H1 (cell line): ENCODE results near the gene NAXD. TPM values are rescaled to one million over a fixed set of nuclear protein-coding genes. Genes with fewer than 3 reads are reported as not detected.

Experiments used
- CTCF ChIA-PET: fragments of 300-600 bp; sonication (Branson Sonifier 250); formaldehyde crosslinking; loops from one replicate; lab custom pipeline; 2021; ENCODE audit not compliant: partially characterized antibody; lab: Charles Lee
- POLR2A ChIA-PET: fragments of 300-600 bp; sonication (Branson Sonifier 250); formaldehyde crosslinking; loops from one replicate; lab custom pipeline; 2021; ENCODE audit warnings: inconsistent platforms; ENCODE audit not compliant: partially characterized antibody; lab: Charles Lee
- DNase-seq, 2 experiments: peaks; one replicate each; pipeline versions ENCODE4 v3.0.0 to v3.0.0-alpha.2; 2010 to 2022; ENCODE audit warnings: low spot score in 2 of 2, low read depth in 1 of 2, mixed read lengths in 1 of 2
- FAIRE-seq: peaks from 2 replicates; lab custom pipeline; 2011; peaks lifted over from hg19 to GRCh38; lab: Jason Lieb, UNC
- H2AFZ ChIP-seq: 2 replicates; pipeline ENCODE4 v1.8.1; 2012; ENCODE audit warnings: low read length, inconsistent platforms
- H2AK5ac ChIP-seq: 2 replicates; pipeline ENCODE4 v1.6.1; 2013; ENCODE audit warnings: low read depth, low read length
- H2BK120ac ChIP-seq: replicated peaks from 2 replicates; pipeline ENCODE3; 2013; ENCODE audit warnings: low read depth, low read length, inconsistent platforms
- H2BK12ac ChIP-seq: 2 replicates; pipeline ENCODE4 v1.6.1; 2013; ENCODE audit warnings: low read depth, low read length
- H2BK15ac ChIP-seq: 2 replicates; pipeline ENCODE4 v1.6.1; 2013; ENCODE audit warnings: low read length
- H2BK20ac ChIP-seq: 2 replicates; pipeline ENCODE4 v1.6.1; 2013; ENCODE audit warnings: low read length
- H2BK5ac ChIP-seq: 2 replicates; pipeline ENCODE4 v1.6.1; 2013; ENCODE audit warnings: low read depth, low read length
- H3K14ac ChIP-seq: 2 replicates; pipeline ENCODE4 v1.6.1; 2013; ENCODE audit warnings: inconsistent platforms; ENCODE audit not compliant: insufficient read length
- H3K18ac ChIP-seq: 2 replicates; pipeline ENCODE4 v1.6.1; 2013; ENCODE audit warnings: low read length; ENCODE audit errors: extremely low read depth
- H3K23ac ChIP-seq: 2 replicates; pipeline ENCODE4 v1.6.1; 2013; ENCODE audit warnings: inconsistent platforms; ENCODE audit not compliant: insufficient read length
- H3K23me2 ChIP-seq: 2 replicates; pipeline ENCODE4 v1.6.1; 2013; ENCODE audit warnings: low read depth, low read length
- H3K27ac ChIP-seq: 2 replicates; pipeline ENCODE4 v1.6.1; 2011; ENCODE audit warnings: low read depth, low read length, inconsistent platforms
- H3K27me3 ChIP-seq, 4 experiments: replicated peaks in 1 of 4; 1 replicate in 1 of 4; 2 replicates in 3 of 4; pipeline versions ENCODE4 v1.6.1 to v1.8.1; 2011 to 2013; ENCODE audit warnings: low read length in 3 of 4, mild to moderate bottlenecking in 3 of 4, inconsistent platforms in 2 of 4, mixed read lengths in 2 of 4, moderate library complexity in 1 of 4; ENCODE audit not compliant: control insufficient read depth in 3 of 4, insufficient read depth in 3 of 4; ENCODE audit errors: extremely low read depth in 1 of 4
- H3K36me3 ChIP-seq, 4 experiments: 2 replicates each; pipeline versions ENCODE4 v1.6.1 to v1.8.1; 2011 to 2013; ENCODE audit warnings: mild to moderate bottlenecking in 4 of 4, low read length in 3 of 4, moderate library complexity in 2 of 4, control low read depth in 1 of 4, inconsistent platforms in 1 of 4; ENCODE audit not compliant: insufficient read depth in 4 of 4, control insufficient read depth in 2 of 4
- H3K4ac ChIP-seq: replicated peaks from 2 replicates; pipeline ENCODE3; 2013; ENCODE audit warnings: low read length, low read depth, mixed read lengths, inconsistent platforms; ENCODE audit not compliant: insufficient read length
- H3K4me1 ChIP-seq, 4 experiments: replicated peaks in 1 of 4; 1 replicate in 1 of 4; 2 replicates in 3 of 4; pipeline versions ENCODE4 v1.6.1 to v1.8.1; 2011 to 2013; ENCODE audit warnings: low read length in 3 of 4, inconsistent platforms in 2 of 4, mixed read lengths in 1 of 4; ENCODE audit not compliant: insufficient read depth in 4 of 4, control insufficient read depth in 3 of 4
- H3K4me2 ChIP-seq, 2 experiments: 2 replicates each; pipeline versions ENCODE4 v1.6.1 to v1.8.1; 2011 to 2013; ENCODE audit warnings: low read depth in 2 of 2, low read length in 2 of 2, control low read depth in 1 of 2, inconsistent platforms in 1 of 2, mild to moderate bottlenecking in 1 of 2; ENCODE audit not compliant: insufficient read depth in 1 of 2
- H3K4me3 ChIP-seq, 4 experiments: fragments of 200-600, 300-600 bp in 1 of 4; sonication (generic), shearing (Covaris generic), sonication (Bioruptor Twin) in 1 of 4; 2 replicates each; pipeline versions ENCODE4 v1.5.1 to v1.8.1; 2011 to 2016; ENCODE audit warnings: low read length in 4 of 4, low read depth in 3 of 4, control low read depth in 2 of 4, inconsistent platforms in 2 of 4, mild to moderate bottlenecking in 2 of 4, mixed read lengths in 1 of 4, moderate library complexity in 1 of 4; ENCODE audit not compliant: insufficient read depth in 2 of 4; ENCODE audit errors: extremely low read depth in 1 of 4
- H3K56ac ChIP-seq: replicated peaks from 2 replicates; pipeline ENCODE3; 2013; ENCODE audit warnings: low read depth, mild to moderate bottlenecking, mixed read lengths, low read length, inconsistent platforms; ENCODE audit not compliant: insufficient read length
- H3K79me1 ChIP-seq: 2 replicates; pipeline ENCODE4 v1.6.1; 2013; ENCODE audit warnings: low read depth, low read length, control low read depth
- H3K79me2 ChIP-seq, 2 experiments: 2 replicates each; pipeline versions ENCODE4 v1.6.1 to v1.8.1; 2012 to 2013; ENCODE audit warnings: low read length in 2 of 2, mild to moderate bottlenecking in 2 of 2, inconsistent platforms in 1 of 2; ENCODE audit not compliant: insufficient read depth in 2 of 2, control insufficient read depth in 1 of 2
- H3K9ac ChIP-seq, 4 experiments: replicated peaks in 1 of 4; 1 replicate in 1 of 4; 2 replicates in 3 of 4; pipeline versions ENCODE4 v1.6.1 to v1.8.1; 2011 to 2013; ENCODE audit warnings: low read depth in 3 of 4, low read length in 3 of 4, control low read depth in 2 of 4, mild to moderate bottlenecking in 2 of 4, moderate library complexity in 2 of 4, inconsistent platforms in 1 of 4; ENCODE audit errors: extremely low read depth in 1 of 4
- H3K9me3 ChIP-seq, 2 experiments: 2 replicates each; pipeline versions ENCODE4 v1.6.1 to v1.8.1; 2012 to 2013; ENCODE audit warnings: mild to moderate bottlenecking in 2 of 2, moderate library complexity in 2 of 2, control low read depth in 1 of 2, inconsistent platforms in 1 of 2, low read depth in 1 of 2, low read length in 1 of 2, mixed read lengths in 1 of 2; ENCODE audit not compliant: insufficient read depth in 2 of 2
- H4K20me1 ChIP-seq, 2 experiments: replicated peaks in 1 of 2; 2 replicates each; pipeline versions ENCODE3 to v1.8.1; 2011 to 2013; ENCODE audit warnings: inconsistent platforms in 2 of 2, low read length in 2 of 2, mild to moderate bottlenecking in 1 of 2; ENCODE audit not compliant: insufficient read depth in 2 of 2, control insufficient read depth in 1 of 2
- H4K5ac ChIP-seq: 2 replicates; pipeline ENCODE4 v1.6.1; 2013; ENCODE audit warnings: low read length, low read depth, mixed read lengths, inconsistent platforms; ENCODE audit not compliant: insufficient read length
- H4K8ac ChIP-seq: 2 replicates; pipeline ENCODE4 v1.8.0; 2013; ENCODE audit warnings: mild to moderate bottlenecking, moderate library complexity, low read length, inconsistent platforms; ENCODE audit not compliant: insufficient read depth; ENCODE audit errors: extremely low read depth
- H4K91ac ChIP-seq: replicated peaks from 2 replicates; pipeline ENCODE3; 2013; ENCODE audit warnings: low read length, mixed read lengths, inconsistent platforms; ENCODE audit not compliant: insufficient read length
- ATF2 ChIP-seq: IDR thresholded peaks from 2 replicates; pipeline ENCODE4 v1.6.1; 2012; ENCODE audit warnings: low read length, inconsistent platforms
- CHD1 ChIP-seq: IDR thresholded peaks from 2 replicates; pipeline ENCODE4 v1.6.1; 2012; ENCODE audit warnings: low read depth, low read length, improper control_type of control experiment
- EP300 ChIP-seq, 2 experiments: IDR thresholded peaks; 1 replicate in 1 of 2; 2 replicates in 1 of 2; pipeline ENCODE4 v1.6.1; 2011 to 2012; ENCODE audit warnings: low read depth in 2 of 2, low read length in 2 of 2, mild to moderate bottlenecking in 2 of 2, borderline replicate concordance in 1 of 2, inconsistent platforms in 1 of 2, moderate library complexity in 1 of 2
- KDM5A ChIP-seq: fragments of 200-600 bp; IDR thresholded peaks from 2 replicates; pipeline ENCODE4 v1.7.1; 2012; ENCODE audit warnings: mild to moderate bottlenecking, low read length, inconsistent platforms, mixed read lengths
- SRF ChIP-seq: IDR thresholded peaks from 2 replicates; pipeline ENCODE4 v1.6.1; 2011; ENCODE audit warnings: mild to moderate bottlenecking, low read depth, low read length, moderate library complexity
- TAF1 ChIP-seq: IDR thresholded peaks from 2 replicates; pipeline ENCODE4 v1.6.1; 2011; ENCODE audit warnings: mild to moderate bottlenecking, low read depth, low read length
- TAF7 ChIP-seq: optimal IDR thresholded peaks from 2 replicates; pipeline ENCODE3; 2011; ENCODE audit warnings: low read depth, mild to moderate bottlenecking, inconsistent platforms, low read length, moderate library complexity, borderline replicate concordance
- TEAD4 ChIP-seq: IDR thresholded peaks from 2 replicates; pipeline ENCODE4 v1.6.1; 2012; ENCODE audit warnings: low read depth, low read length, inconsistent platforms, mixed read lengths
- WGBS, 2 experiments: shearing (Covaris generic) in 1 of 2; methylation state at CpG; one replicate each; pipeline versions ENCODE4 v1.1.6 to v1.1.7; 2013 to 2015; ENCODE audit warnings: low lambda C conversion rate in 2 of 2, mixed read lengths in 2 of 2, inconsistent platforms in 1 of 2, low coverage in 1 of 2, missing lambda C conversion rate in 1 of 2; ENCODE audit not compliant: insufficient replicate concordance in 2 of 2, insufficient coverage in 1 of 2, insufficient read length in 1 of 2; ENCODE audit errors: extremely low coverage in 1 of 2, missing lambda C conversion rate in 1 of 2; 5-methylcytosine and 5-hydroxymethylcytosine counted together
- polyA plus RNA-seq, 7 experiments: library from polyadenylated mRNA; depleted of rRNA in 3 of 7; stranded (reverse) in 5 of 7; unstranded in 2 of 7; fragments of >200 nt in 5 of 7; fragments of 200-250 nt in 2 of 7; gene quantifications; 1 replicate in 5 of 7; 2 replicates in 1 of 7; 4 replicates in 1 of 7; pipeline versions ENCODE4 v1.2.1 to v1.2.3, GENCODE V29; 2011 to 2013; ENCODE audit warnings: missing spikeins in 2 of 7, mixed read lengths in 2 of 7
- total RNA-seq: library from RNA; stranded (reverse); fragmentation: NEBNext Ultra II Directional; extraction: Animal tissue kit (Norgen Biotek cat#: 25700); gene quantifications from 2 replicates; pipeline ENCODE4 v1.2.1, GENCODE V29; 2021

Gene NAXD
- total and polyA plus RNA-seq, 2 of the 8 experiments (the other 6 are each of a cell fraction or from before 2014, with no cell fraction given) = 25.4 to 35.5 TPM

GRCh38 chr13:110628952-110629701 lies 13.8 kb downstream of the NAXD start:
- Histone ChIP-seq H2AK5ac (no peak overlapping the region), H3K4ac (no peak overlapping the region), H2BK20ac (no peak overlapping the region), H2BK12ac (no peak overlapping the region), H3K14ac (no peak overlapping the region), H3K79me1 (peaks cover 8% of the 10 kb centered on the region), H3K36me3 (peaks cover 0 to 3% (median under 1%) of the 10 kb centered on the region in 4 experiments; a peak in 5 of 8 replicates), H3K79me2 (peaks cover 0 to 57% of the 10 kb centered on the region in 2 experiments; a peak in 3 of 4 replicates), H2BK120ac (no peak overlapping the region), H3K23me2 (no peaks in the 10 kb centered on the region), H4K5ac (no peak overlapping the region), H3K9ac (no peak overlapping the region), H4K20me1 (peaks cover 9 to 24% of the 10 kb centered on the region in 2 experiments), H2BK15ac (no peak overlapping the region), H3K27me3 (no peaks in the 10 kb centered on the region), H4K8ac (no peak overlapping the region), H3K18ac (no peak overlapping the region), H4K91ac (no peak overlapping the region), H3K27ac (no peak overlapping the region), H2AFZ (no peak overlapping the region), H3K4me3 (no peak overlapping the region), H2BK5ac (no peak overlapping the region), H3K56ac (no peak overlapping the region), H3K4me1 (no peaks in the 10 kb centered on the region; a peak in 1 of 7 replicates), H3K9me3 (no peaks in the 10 kb centered on the region), H3K23ac (no peak overlapping the region), H3K4me2 (no peak overlapping the region)
- ChIA-PET POLR2A (interaction anchor here (1.2 to 1.7 kb wide), 2 partner anchors 14 to 15 kb away, joined by 3 to 4 read pairs; partner anchors contain the start of gene NAXD), CTCF (interaction anchor here (1.4 kb wide), 2 partner anchors 11 to 54 kb away, joined by 3 to 4 read pairs; no protein-coding TSS in a partner anchor)
- WGBS, 2 experiments = 89% methylated on average over 19 of the region's 19 CpGs; no CpG with 5 or more reads in 1 of the 2 experiments
- DNase-seq (no peak), FAIRE-seq (no peak)
- no peak for TF ChIP-seq ATF2
- TF ChIP-seq TEAD4 = no peak
- no peak for TF ChIP-seq SRF
- no peak for TF ChIP-seq TAF1
- TF ChIP-seq KDM5A = no peak
- TF ChIP-seq EP300 (IDR thresholded peaks at IDR 0.05; ENCODE audit: borderline replicate concordance in 1 of 2, low read depth in 2 of 2, low read length in 2 of 2) = no peak
- no peak for TF ChIP-seq TAF7
- no peak for TF ChIP-seq CHD1
